ENCODE measurements around the gene ZNF41.
A peak's percentile ranks its signal among the peaks of the same experiment; 100 is the strongest.

The ZNF41 gene

GRCh38 chrX:47489507-47490275 lies 6.7 kb upstream of the ZNF41 start:
- no peak for DNase-seq

DNA sequence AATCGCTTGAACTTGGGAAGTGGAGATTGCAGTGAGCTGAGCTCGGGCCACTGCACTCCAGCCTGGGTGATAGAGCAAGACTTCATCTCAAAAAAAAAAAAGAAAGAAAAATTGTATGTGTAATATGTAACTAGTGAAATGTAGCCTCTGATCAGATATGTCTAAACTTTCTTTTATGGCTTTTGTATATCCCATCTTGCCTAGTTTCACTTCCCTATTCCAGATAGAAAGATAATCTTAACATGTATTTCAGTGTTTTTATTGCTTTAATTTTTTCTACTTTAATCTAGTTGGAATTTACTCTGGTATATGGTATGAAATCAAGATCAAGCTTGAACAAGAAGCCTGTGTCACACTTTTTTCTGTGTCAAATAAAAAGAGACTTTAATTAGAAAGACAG lies 1.9 kb upstream of the ZNF41 start:
- no peak for DNase-seq

- DNase-seq, result peak in 1 of 5 experiments; percentile 10
Observed at GRCh38 chrX:47483306-47484268, 565 bp upstream of the ZNF41 start.

GRCh38 chrX:47482065-47482511 lies 934 bp downstream of the ZNF41 start:
- DNase-seq, result no peak

DNA sequence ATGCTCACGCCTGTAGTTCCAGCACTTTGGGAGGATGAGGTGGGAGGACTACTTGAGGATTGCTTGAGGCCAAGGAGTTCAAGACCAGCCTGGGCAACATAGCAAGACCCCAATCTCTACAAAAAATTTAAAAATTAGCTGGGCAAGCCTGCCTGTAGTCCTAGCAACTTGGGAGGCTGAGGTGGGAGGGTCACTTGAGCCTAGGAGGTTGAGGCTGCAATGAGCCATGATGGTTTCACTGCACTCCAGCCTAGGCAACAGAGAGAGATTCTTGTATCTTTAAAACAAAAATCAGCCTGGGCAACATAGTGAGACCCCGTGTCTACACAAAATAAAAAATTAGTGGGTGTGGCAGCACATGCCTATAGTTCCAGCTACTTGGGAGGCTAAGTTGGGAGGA lies 1.9 kb downstream of the ZNF41 start:
- DNase-seq, result no peak

GRCh38 chrX:47480576-47480975 lies 2.4 kb downstream of the ZNF41 start:
- DNase-seq, result no peak

GRCh38 chrX:47475476-47475875 lies 7.5 kb downstream of the ZNF41 start:
- DNase-seq, result no peak

DNA sequence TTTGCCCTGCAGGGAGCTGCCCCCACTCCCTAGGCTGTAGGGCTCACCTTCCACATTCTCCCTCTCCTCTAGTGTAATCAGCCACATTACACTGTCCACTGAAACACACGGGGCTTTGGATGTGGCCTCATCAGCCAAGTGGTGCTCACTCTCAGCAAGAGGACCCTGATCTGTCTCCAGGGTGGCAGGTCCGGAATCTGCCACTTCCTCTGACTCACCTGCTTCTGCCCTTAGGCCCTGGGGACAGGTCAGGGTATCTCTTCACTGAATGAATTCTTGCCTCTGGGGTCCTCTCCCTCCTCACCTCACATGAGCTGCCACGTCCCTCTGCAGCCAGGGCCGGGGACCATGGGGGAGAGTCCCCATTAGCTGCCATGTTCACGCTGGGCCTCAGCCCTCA lies 15.9 kb downstream of the ZNF41 start:
- no peak for DNase-seq

- DNase-seq, result no peak
Observed at GRCh38 chrX:47460561-47460960, 22.5 kb downstream of the ZNF41 start.

DNA sequence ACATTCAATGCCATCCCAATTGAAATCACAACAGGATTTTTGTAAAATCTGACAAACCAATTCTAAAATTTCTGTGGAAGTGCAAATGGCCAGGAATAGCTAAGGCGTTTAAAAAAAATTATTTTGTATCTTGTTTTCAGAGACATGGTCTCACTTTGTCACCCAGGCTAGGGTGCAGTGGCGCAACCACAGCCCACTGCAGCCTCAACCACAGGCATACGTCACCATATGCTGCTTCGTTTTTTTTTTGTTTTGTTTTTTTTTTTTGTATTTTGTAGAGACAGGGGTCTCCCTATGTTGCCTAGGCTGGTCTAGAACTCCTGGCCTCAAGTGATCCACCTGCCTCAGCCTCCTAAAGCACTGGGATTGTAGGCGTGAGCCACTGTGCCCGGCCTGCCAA lies 24.5 kb downstream of the ZNF41 start:
- DNase-seq, result peak in 1 of 5 experiments; percentile 30

- no peak for DNase-seq
Observed at GRCh38 chrX:47456080-47456479, 26.9 kb downstream of the ZNF41 start.

GRCh38 chrX:47452112-47452511 lies 30.9 kb downstream of the ZNF41 start:
- no peak for DNase-seq

- no peak for DNase-seq
Observed at GRCh38 chrX:47448165-47448806, 34.7 kb downstream of the ZNF41 start.

- no peak for DNase-seq
Observed at GRCh38 chrX:47447607-47448006, 35.4 kb downstream of the ZNF41 start.

DNA sequence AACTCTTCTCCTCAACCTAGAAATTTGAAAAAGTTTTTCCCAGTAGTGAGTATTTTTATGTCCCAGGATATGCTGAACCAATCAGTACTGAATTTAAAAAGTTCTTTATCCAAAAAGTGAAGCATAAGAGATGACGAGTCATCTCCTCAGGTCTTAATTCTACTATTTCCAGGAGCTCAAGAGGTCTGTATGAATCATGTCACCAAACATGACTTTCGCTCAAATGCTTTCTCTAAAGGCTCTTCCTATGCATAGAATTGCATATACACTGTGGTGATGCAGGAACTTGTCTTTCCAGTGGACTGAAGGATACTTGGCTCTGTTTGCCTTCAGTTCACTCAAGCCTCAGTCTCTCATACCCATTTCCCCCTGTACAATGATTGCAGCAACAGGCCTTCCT lies 36.1 kb downstream of the ZNF41 start:
- DNase-seq, result no peak

- DNase-seq, result no peak
Observed at GRCh38 chrX:47446431-47446830, 36.6 kb downstream of the ZNF41 start.

GRCh38 chrX:47430925-47431324 lies 52.1 kb downstream of the ZNF41 start:
- no peak for DNase-seq

DNA sequence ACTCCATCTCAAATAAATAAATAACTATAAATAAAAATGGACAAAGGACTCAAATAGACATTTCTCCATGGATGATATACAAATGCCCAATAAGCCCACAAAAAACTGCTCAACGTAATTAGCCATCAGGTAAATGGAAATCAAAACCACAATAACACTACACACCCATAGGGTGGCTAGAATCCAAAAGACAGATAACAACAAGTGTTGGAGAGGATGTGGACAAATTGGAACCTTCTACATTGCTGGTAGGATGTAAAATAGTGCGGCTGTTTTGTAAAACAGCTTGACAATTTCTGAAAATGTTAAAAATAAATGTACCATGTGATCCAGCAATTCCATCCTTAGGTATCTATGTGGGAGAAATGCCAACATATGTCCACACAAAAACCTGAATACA lies 60.6 kb downstream of the ZNF41 start:
- no peak for DNase-seq

DNA sequence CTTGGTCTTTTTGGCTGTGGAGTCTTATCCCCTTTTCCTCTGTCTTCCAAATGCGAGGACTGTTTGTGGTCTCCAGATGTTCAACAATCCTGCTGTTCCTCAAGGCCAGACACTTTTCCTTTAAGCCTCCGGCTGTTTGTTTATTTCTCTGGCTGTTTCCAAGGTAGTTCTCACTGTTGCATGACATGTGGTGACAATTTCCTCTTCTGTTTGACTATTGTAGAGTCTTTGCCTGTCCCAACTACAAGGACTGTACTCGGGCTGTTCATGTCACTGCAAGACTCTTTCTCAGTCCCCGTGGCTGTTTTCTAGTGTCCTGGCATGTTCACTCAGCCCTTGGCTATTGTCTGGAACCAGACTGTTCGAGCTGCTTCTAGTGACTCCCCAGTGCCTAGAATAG lies 62.1 kb downstream of the ZNF41 start:
- no peak for DNase-seq

DNA sequence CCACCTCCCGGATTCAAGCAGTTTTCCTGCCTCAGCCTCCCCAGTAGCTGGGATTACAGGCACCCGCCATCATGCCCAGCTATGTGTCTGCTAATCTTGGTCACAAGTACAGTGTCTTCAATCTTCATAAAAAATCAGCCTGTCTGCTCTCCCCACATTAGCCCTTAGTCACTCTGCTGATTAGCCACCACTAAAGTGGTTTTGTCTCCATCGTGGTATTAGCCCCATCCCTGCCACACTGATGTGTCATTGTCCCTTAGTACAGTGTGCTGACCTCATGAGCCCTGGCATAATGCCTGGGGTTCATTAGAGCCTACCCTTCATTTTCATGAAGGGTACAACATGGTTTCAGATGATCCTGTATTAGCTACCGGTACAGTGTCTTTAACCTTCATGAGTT lies 62.8 kb downstream of the ZNF41 start:
- no peak for DNase-seq

- no peak for DNase-seq
Observed at GRCh38 chrX:47413179-47413594, 69.8 kb downstream of the ZNF41 start.

Data from T-helper 2 cell (primary cell).